T-helper 17 cell (primary cell): ENCODE results near the gene HACD1. TPM values are rescaled to one million over a fixed set of nuclear protein-coding genes. Genes with fewer than 3 reads are reported as not detected.

ENCODE experiments used
- ATAC-seq: fragments of 150-1000 bp; cut with Tn5 transposase; 2 replicates; pipeline ENCODE4 v1.10.0; 2021; ENCODE audit warnings: mild to moderate bottlenecking, moderate library complexity
- DNase-seq, 3 donors: peaks; one replicate each; pipeline versions ENCODE4 v3.0.0 to v3.0.0-alpha.2; 2020 to 2021
- H3K9me3 ChIP-seq: one replicate; pipeline ENCODE4 v1.7.0; 2013; ENCODE audit warnings: low read length, mild to moderate bottlenecking; ENCODE audit not compliant: control insufficient read depth, poor library complexity, severe bottlenecking
- H3K27ac Mint-ChIP-seq: one replicate; pipeline ENCODE4 v1.8.0; 2022; ENCODE audit warnings: mild to moderate bottlenecking, moderate library complexity, mixed read lengths
- H3K27me3 Mint-ChIP-seq: one replicate; pipeline ENCODE4 v1.8.0; 2022; ENCODE audit warnings: mixed read lengths
- H3K36me3 Mint-ChIP-seq: one replicate; pipeline ENCODE4 v1.8.0; 2022; ENCODE audit warnings: low read depth, mixed read lengths
- H3K4me1 Mint-ChIP-seq: one replicate; pipeline ENCODE4 v1.8.0; 2022; ENCODE audit warnings: mild to moderate bottlenecking, mixed read lengths
- H3K4me3 Mint-ChIP-seq: one replicate; pipeline ENCODE4 v1.8.0; 2022; ENCODE audit warnings: mild to moderate bottlenecking, moderate library complexity, mixed read lengths
- total RNA-seq, 4 donors: library from RNA in 2 of 4; stranded (reverse) in 2 of 4; gene quantifications; one replicate each; pipeline ENCODE4 v1.2.3 and lab custom pipeline; 2022 to 2026

Gene HACD1
- total RNA-seq, 2 donors from 2014 or later: 0.44 to 3.7 TPM

DNA sequence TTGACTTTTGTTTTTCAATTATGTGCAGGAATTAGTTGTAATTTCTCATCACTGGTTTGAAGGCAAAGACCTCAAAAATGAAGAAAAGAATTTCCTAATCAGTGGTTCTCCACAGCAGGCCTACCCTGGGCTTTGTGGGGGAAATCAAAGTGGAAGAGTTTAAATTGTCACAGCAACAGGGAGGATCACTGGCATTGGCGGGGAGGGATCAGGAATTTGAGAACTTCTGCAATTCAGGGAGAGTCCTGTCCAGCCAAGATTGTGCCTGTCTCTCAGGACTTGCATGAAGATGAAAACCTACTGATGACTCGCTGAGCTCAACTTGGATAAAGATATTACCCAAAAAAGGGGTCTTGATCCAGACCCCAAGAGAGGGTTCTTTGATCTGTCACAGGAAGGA, 70.1 kb downstream of the HACD1 start:
- H3K9me3 ChIP-seq: no peaks in the 10 kb centered on the region
- Mint-ChIP-seq H3K36me3 (no peaks in the 10 kb centered on the region), H3K27ac (no peak overlapping the region), H3K27me3 (no peaks in the 10 kb centered on the region), H3K4me1 (peaks cover 5% of the 10 kb centered on the region), H3K4me3 (no peak overlapping the region)
- ATAC-seq (no peak), DNase-seq (no peak)

DNA sequence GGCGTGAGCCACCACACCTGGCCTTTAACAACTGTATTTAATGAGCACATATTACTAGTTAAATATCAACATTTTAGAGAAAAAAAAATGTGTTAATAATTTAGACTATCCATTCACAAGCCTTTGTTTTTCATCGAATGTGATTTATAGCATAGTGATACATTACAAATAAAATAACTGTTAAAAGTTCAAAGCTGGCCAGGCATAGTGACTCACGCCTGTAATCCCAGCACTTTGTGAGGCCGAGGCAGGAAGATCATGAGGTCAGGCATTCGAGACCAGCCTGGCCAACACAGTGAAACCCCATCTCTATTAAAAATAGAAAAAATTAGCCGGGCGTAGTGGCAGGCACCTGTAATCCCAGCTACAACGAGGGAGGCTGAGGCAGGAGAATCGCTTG, 72.7 kb downstream of the HACD1 start:
- DNase-seq (no peak), ATAC-seq (no peak)
- H3K27ac Mint-ChIP-seq: no peak overlapping the region
- H3K27me3 Mint-ChIP-seq: no peaks in the 10 kb centered on the region
- H3K9me3 ChIP-seq: no peaks in the 10 kb centered on the region
- H3K4me3 Mint-ChIP-seq: no peak overlapping the region
- peaks cover 2% of the 10 kb centered on the region for H3K4me1 Mint-ChIP-seq
- no peaks in the 10 kb centered on the region for H3K36me3 Mint-ChIP-seq

Other genes starting within 250 kb of the HACD1 start
- gene ST8SIA6, start 162.8 kb downstream of the HACD1 start, total RNA-seq: 1 to 10 TPM in 1 of 2 donors, under 1 TPM in 1; 0.72 to 4.1 TPM
- gene STAM, start 26.8 kb upstream of the HACD1 start, total RNA-seq: 10 to 100 TPM; 55.9 to 65.8 TPM
- gene TMEM236, start 134.8 kb upstream of the HACD1 start, total RNA-seq: under 1 TPM in 1 of 2 donors, not detected in 1; 0.07 TPM
- under 1 TPM; 0.07 to 0.39 TPM for gene MRC1, start 192.0 kb upstream of the HACD1 start, total RNA-seq